Liver (tissue), 9 donors: ENCODE measurements around the gene CHN1. TPM values are rescaled to one million over a fixed set of nuclear protein-coding genes. Genes with fewer than 3 reads are reported as not detected.

Experiments used
- DNase-seq: peaks from one replicate; pipeline ENCODE4 v3.0.0-alpha.2; 2017; ENCODE audit warnings: low spot score
- H3K27ac ChIP-seq, 2 donors: one replicate each; pipeline ENCODE4 v1.7.0; 2013; ENCODE audit warnings: inconsistent platforms in 2 of 2, low read length in 2 of 2, control low read depth in 1 of 2, low read depth in 1 of 2, mild to moderate bottlenecking in 1 of 2
- H3K27me3 ChIP-seq, 4 donors: one replicate each; pipeline versions ENCODE4 v1.6.1 to v1.7.0; 2013; ENCODE audit warnings: low read length in 3 of 4, inconsistent platforms in 1 of 4, mild to moderate bottlenecking in 1 of 4, moderate library complexity in 1 of 4; ENCODE audit not compliant: control insufficient read depth in 4 of 4, insufficient read depth in 4 of 4
- H3K36me3 ChIP-seq, 4 donors: one replicate each; pipeline versions ENCODE4 v1.6.1 to v1.7.0; 2013; ENCODE audit warnings: low read length in 3 of 4, mild to moderate bottlenecking in 3 of 4, low read depth in 1 of 4, moderate library complexity in 1 of 4; ENCODE audit not compliant: control insufficient read depth in 4 of 4, insufficient read depth in 3 of 4
- H3K4me1 ChIP-seq, 4 donors: one replicate each; pipeline versions ENCODE4 v1.6.1 to v1.7.0; 2013; ENCODE audit warnings: low read length in 3 of 4, mild to moderate bottlenecking in 3 of 4, moderate library complexity in 1 of 4; ENCODE audit not compliant: control insufficient read depth in 4 of 4, insufficient read depth in 4 of 4
- H3K4me3 ChIP-seq, 3 donors: one replicate each; pipeline versions ENCODE4 v1.6.1 to v1.7.0; 2013; ENCODE audit warnings: low read length in 3 of 3, control low read depth in 1 of 3, low read depth in 1 of 3, mild to moderate bottlenecking in 1 of 3
- H3K9ac ChIP-seq, 2 donors: one replicate each; pipeline ENCODE4 v1.7.0; 2013; ENCODE audit warnings: low read length in 2 of 2, mild to moderate bottlenecking in 2 of 2, moderate library complexity in 2 of 2, control low read depth in 1 of 2, low read depth in 1 of 2
- H3K9me3 ChIP-seq, 4 donors: one replicate each; pipeline versions ENCODE4 v1.6.1 to v1.7.0; 2013; ENCODE audit warnings: low read length in 3 of 4; ENCODE audit not compliant: control insufficient read depth in 4 of 4
- ATF3 ChIP-seq: IDR thresholded peaks from 2 replicates; pipeline ENCODE4 v1.6.1; 2016; ENCODE audit warnings: antibody characterized with exemption
- CTCF ChIP-seq: fragments of 150-350 bp; IDR thresholded peaks from 2 replicates; pipeline ENCODE4 v1.5.1; 2017; ENCODE audit warnings: improper control_type of control experiment, low read depth, low read length; ENCODE audit not compliant: missing input control
- EGR1 ChIP-seq, 2 donors: IDR thresholded peaks; 2 replicates each; pipeline ENCODE4 v1.6.1; 2016 to 2018; ENCODE audit warnings: antibody characterized with exemption in 2 of 2, low read depth in 2 of 2
- FOXA2 ChIP-seq: IDR thresholded peaks from 2 replicates; pipeline ENCODE4 v1.6.1; 2016; ENCODE audit warnings: antibody characterized with exemption
- GABPA ChIP-seq, 2 donors: IDR thresholded peaks in 1 of 2; conservative IDR thresholded peaks in 1 of 2; 2 replicates each; pipeline ENCODE4 v1.6.1; 2016; ENCODE audit warnings: antibody characterized with exemption in 2 of 2, mild to moderate bottlenecking in 1 of 2, moderate library complexity in 1 of 2
- HNF4A ChIP-seq, 2 donors: conservative IDR thresholded peaks; 2 replicates each; pipeline ENCODE4 v1.6.1; 2016; ENCODE audit warnings: antibody characterized with exemption in 2 of 2, mild to moderate bottlenecking in 2 of 2
- HNF4G ChIP-seq: IDR thresholded peaks from 2 replicates; pipeline ENCODE4 v1.6.1; 2016; ENCODE audit warnings: antibody characterized with exemption
- JUND ChIP-seq, 2 donors: IDR thresholded peaks; 2 replicates each; pipeline ENCODE4 v1.6.1; 2016; ENCODE audit warnings: antibody characterized with exemption in 2 of 2
- NR2F2 ChIP-seq: IDR thresholded peaks from 2 replicates; pipeline ENCODE4 v1.6.1; 2016; ENCODE audit warnings: antibody characterized with exemption
- RAD21 ChIP-seq, 2 donors: IDR thresholded peaks; 2 replicates each; pipeline ENCODE4 v1.6.1; 2016; ENCODE audit warnings: antibody characterized with exemption in 2 of 2, mild to moderate bottlenecking in 2 of 2
- RXRA ChIP-seq, 2 donors: IDR thresholded peaks; 2 replicates each; pipeline ENCODE4 v1.6.1; 2017 to 2018; ENCODE audit warnings: antibody characterized with exemption in 2 of 2, mild to moderate bottlenecking in 1 of 2
- SP1 ChIP-seq: IDR thresholded peaks from 2 replicates; pipeline ENCODE4 v1.6.1; 2018; ENCODE audit warnings: antibody characterized with exemption, mild to moderate bottlenecking
- TAF1 ChIP-seq: conservative IDR thresholded peaks from 2 replicates; pipeline ENCODE4 v1.6.1; 2016; ENCODE audit warnings: antibody characterized with exemption, mild to moderate bottlenecking
- YY1 ChIP-seq: IDR thresholded peaks from 2 replicates; pipeline ENCODE4 v1.6.1; 2016; ENCODE audit warnings: antibody characterized with exemption, mild to moderate bottlenecking
- ZBTB33 ChIP-seq: IDR thresholded peaks from 2 replicates; pipeline ENCODE4 v1.6.1; 2016; ENCODE audit warnings: antibody characterized with exemption
- WGBS: extraction: QIAGEN DNeasy Blood & Tissue Kit; methylation state at CpG from one replicate; pipeline ENCODE4 v1.1.7; 2013; 5-methylcytosine and 5-hydroxymethylcytosine counted together
- polyA plus RNA-seq, 2 donors: library from polyadenylated mRNA; stranded (reverse) in 1 of 2; unstranded in 1 of 2; fragments of 200-250 nt in 1 of 2; fragments of >200 nt in 1 of 2; fragmentation: Nextera tagmentation in 1 of 2; extraction: Ambion mirVana in 1 of 2; gene quantifications; one replicate each; pipeline versions ENCODE4 v1.2.1 to v1.2.3, GENCODE V29; 2013 to 2015
- total RNA-seq, 2 donors: library from RNA; depleted of rRNA; stranded (reverse); fragments of >200 nt; gene quantifications; one replicate each; pipeline ENCODE4 v1.2.3, GENCODE V29; 2014
- TF ChIP-seq, protein P1 (sequence below): IDR thresholded peaks from 2 replicates; pipeline ENCODE4 v1.6.1; 2016; ENCODE audit warnings: antibody characterized with exemption, mild to moderate bottlenecking
- donor health status: healthy.
- donor health status: healthy.
- donor health status: healthy.
- donor health status: healthy.
- donor health status: healthy.

Gene CHN1
- total and polyA plus RNA-seq, 4 donors: 0.66 to 1.6 (median 1.1) TPM

DNA sequence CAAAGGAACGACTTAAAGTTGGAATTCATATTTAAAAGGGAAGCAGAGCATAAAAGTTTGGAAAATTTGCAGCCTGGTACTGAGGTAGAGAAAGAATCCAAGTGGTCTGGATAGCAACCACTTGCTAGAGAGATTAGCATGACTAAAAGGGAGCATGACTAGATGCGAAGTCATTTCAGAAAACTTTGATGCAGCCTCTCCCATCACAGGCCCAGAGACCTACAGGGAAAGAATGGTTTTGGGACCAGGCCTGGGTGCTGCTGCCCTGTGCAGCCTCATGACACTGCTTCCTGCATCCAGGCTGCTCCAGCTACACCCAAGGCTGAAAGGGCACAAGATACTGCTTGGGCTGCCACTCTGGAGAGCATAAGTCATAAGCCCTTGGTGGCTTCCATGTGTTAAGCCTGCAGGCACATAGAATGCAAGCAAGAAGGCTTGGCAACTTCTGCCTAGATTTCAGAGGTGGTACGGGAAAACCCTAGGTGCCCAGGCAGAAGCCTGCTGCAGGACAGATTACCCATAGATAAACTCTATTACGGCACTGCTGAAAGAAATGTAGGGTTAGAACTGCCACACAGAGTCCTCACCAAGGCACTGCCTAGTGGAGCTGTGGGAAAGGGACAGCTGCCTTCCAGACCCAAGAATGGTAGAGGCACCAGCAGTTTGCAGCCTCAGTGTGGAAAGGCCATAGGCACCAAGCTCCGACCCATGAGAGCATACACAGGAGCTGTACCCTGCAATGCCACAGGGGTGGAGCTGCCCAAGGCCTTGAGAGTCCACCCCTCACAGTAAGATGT, 12.6 kb upstream of the CHN1 start:
- Histone ChIP-seq H3K4me1 (no peaks in the 10 kb centered on the region), H3K27ac (no peak overlapping the region), H3K27me3 (no peaks in the 10 kb centered on the region), H3K9ac (no peak overlapping the region), H3K4me3 (no peak overlapping the region), H3K36me3 (no peaks in the 10 kb centered on the region), H3K9me3 (no peaks in the 10 kb centered on the region)
- 94% methylated on average over 5 of the region's 5 CpGs for WGBS
- DNase-seq: no peak
- TF ChIP-seq CTCF (no peak), ZBTB33 (no peak), TAF1 (no peak), RAD21 (IDR thresholded peaks at IDR 0.05) (no peak), JUND (IDR thresholded peaks at IDR 0.05) (no peak), SP1 (no peak), HNF4A (conservative IDR thresholded peaks at IDR 0.05) (no peak), GABPA (IDR thresholded peaks at IDR 0.05 in 1 of 2, conservative IDR thresholded peaks at IDR 0.05 in 1 of 2) (no peak), NR2F2 (no peak), HNF4G (no peak), RXRA (IDR thresholded peaks at IDR 0.05) (no peak), FOXA2 (no peak), YY1 (no peak), ATF3 (no peak), EGR1 (IDR thresholded peaks at IDR 0.05; ENCODE audit: low read depth in 2 of 2) (no peak)
- TF ChIP-seq, protein P1, sequence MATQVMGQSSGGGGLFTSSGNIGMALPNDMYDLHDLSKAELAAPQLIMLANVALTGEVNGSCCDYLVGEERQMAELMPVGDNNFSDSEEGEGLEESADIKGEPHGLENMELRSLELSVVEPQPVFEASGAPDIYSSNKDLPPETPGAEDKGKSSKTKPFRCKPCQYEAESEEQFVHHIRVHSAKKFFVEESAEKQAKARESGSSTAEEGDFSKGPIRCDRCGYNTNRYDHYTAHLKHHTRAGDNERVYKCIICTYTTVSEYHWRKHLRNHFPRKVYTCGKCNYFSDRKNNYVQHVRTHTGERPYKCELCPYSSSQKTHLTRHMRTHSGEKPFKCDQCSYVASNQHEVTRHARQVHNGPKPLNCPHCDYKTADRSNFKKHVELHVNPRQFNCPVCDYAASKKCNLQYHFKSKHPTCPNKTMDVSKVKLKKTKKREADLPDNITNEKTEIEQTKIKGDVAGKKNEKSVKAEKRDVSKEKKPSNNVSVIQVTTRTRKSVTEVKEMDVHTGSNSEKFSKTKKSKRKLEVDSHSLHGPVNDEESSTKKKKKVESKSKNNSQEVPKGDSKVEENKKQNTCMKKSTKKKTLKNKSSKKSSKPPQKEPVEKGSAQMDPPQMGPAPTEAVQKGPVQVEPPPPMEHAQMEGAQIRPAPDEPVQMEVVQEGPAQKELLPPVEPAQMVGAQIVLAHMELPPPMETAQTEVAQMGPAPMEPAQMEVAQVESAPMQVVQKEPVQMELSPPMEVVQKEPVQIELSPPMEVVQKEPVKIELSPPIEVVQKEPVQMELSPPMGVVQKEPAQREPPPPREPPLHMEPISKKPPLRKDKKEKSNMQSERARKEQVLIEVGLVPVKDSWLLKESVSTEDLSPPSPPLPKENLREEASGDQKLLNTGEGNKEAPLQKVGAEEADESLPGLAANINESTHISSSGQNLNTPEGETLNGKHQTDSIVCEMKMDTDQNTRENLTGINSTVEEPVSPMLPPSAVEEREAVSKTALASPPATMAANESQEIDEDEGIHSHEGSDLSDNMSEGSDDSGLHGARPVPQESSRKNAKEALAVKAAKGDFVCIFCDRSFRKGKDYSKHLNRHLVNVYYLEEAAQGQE: no peak

DNA sequence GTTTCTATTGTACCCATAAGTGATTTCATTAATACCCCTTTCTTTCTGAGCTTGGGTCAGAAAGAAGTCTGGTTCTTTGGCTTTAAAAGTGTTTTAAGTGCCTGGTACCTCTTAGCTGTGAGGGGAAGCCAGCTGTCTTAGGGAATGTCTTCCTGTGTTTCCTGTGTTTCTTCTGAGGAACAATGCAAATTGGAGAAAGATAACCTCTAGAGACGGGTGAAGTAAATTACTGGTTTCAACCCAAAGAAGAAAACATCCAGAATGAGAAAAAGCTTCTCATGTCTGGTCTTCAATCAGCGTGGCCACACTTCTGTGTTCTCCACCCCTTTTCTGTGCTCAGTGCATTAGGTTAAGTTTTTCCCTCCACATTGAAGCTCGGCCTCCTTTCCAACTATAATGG, 10.2 kb upstream of the CHN1 start:
- Histone ChIP-seq H3K27ac (no peak overlapping the region), H3K36me3 (no peaks in the 10 kb centered on the region), H3K4me3 (no peak overlapping the region), H3K9ac (no peak overlapping the region), H3K4me1 (no peaks in the 10 kb centered on the region), H3K9me3 (no peaks in the 10 kb centered on the region), H3K27me3 (no peaks in the 10 kb centered on the region)
- DNase-seq: no peak
- TF ChIP-seq NR2F2 (peak; percentile 58), JUND (IDR thresholded peaks at IDR 0.05) (no peak)
- WGBS: 69% methylated on average over 3 of the region's 3 CpGs
